ENCODE measurements around the gene IPPK. TPM values are rescaled to one million over a fixed set of nuclear protein-coding genes. Genes with fewer than 3 reads are reported as not detected.
A peak's percentile ranks its signal among the peaks of the same experiment; 100 is the strongest.

The IPPK gene
- total and polyA plus RNA-seq, 2 of the 8 experiments (the other 6 are each of a cell fraction or from before 2014, with no cell fraction given) = 10.5 to 13.6 TPM

DNA sequence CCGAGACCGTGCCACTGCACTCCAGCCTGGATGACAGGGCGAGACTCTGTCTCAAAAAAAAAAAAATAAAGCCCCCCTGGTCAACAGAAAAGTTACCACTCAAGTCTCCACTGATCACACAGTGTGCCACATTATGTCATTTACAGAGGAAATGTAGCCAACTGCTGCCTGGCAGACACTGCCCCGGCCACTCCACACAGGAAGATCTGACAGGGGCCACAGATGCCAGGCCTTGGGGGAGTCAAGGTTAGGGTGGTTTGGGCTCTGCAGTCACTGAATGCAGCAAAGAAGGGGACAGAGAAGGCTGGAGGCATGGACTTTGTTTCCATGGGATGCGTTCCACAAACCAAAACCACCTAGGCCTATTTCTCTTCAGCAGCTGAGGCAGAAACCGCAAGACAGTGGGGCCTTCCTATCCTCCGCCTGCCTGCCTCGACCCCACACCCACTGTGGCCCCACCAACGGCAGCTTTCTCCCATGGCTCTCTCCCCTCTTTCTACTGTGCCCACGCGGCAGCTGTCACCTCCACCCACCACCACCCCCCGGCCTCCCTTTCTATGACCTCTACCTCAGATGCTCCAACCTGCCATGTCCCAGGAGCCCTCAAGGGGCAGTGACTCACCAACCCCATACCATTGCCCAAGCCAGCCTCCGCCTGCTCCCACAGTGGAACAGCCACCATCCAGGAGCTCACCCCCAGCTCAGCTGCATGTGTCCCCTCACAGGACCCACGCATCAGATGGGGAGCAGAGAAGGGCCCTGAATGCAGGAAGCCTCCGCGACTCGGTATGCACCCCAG lies 12.4 kb downstream of the IPPK start (continued):
- no peak for TF ChIP-seq NRF1 (IDR thresholded peaks at IDR 0.05; ENCODE audit: low read depth, low read length)
- no peak for TF ChIP-seq YY1 (IDR thresholded peaks at IDR 0.05; ENCODE audit: low read depth, low read length)
- no peak for TF ChIP-seq SUZ12 (IDR thresholded peaks at IDR 0.05; ENCODE audit: low read length)
- peak in 1 of 2 experiments; percentile 25; a peak in 1 of 3 replicates for TF ChIP-seq EP300 (IDR thresholded peaks at IDR 0.05; ENCODE audit: borderline replicate concordance in 1 of 2, low read depth in 2 of 2, low read length in 2 of 2)
- no peak for TF ChIP-seq TEAD4 (IDR thresholded peaks at IDR 0.05; ENCODE audit: low read depth, low read length)
- TF ChIP-seq, protein P1, sequence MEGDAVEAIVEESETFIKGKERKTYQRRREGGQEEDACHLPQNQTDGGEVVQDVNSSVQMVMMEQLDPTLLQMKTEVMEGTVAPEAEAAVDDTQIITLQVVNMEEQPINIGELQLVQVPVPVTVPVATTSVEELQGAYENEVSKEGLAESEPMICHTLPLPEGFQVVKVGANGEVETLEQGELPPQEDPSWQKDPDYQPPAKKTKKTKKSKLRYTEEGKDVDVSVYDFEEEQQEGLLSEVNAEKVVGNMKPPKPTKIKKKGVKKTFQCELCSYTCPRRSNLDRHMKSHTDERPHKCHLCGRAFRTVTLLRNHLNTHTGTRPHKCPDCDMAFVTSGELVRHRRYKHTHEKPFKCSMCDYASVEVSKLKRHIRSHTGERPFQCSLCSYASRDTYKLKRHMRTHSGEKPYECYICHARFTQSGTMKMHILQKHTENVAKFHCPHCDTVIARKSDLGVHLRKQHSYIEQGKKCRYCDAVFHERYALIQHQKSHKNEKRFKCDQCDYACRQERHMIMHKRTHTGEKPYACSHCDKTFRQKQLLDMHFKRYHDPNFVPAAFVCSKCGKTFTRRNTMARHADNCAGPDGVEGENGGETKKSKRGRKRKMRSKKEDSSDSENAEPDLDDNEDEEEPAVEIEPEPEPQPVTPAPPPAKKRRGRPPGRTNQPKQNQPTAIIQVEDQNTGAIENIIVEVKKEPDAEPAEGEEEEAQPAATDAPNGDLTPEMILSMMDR (IDR thresholded peaks at IDR 0.05; ENCODE audit: control extremely low read depth in 1 of 3, insufficient read depth in 1 of 3, low read depth in 1 of 3, low read length in 3 of 3) = peak; percentile 15 to 34 (median 32); a peak in 3 of 4 replicates
- TF ChIP-seq, protein P2, sequence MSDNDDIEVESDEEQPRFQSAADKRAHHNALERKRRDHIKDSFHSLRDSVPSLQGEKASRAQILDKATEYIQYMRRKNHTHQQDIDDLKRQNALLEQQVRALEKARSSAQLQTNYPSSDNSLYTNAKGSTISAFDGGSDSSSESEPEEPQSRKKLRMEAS (IDR thresholded peaks at IDR 0.05) = no peak
- TF ChIP-seq JUN (IDR thresholded peaks at IDR 0.05; ENCODE audit: low read depth, low read length) = no peak

Data from H1 (cell line).